Ishikawa (cell line): ENCODE data around the gene IDH3B.

Experiments used
- CEBPB ChIP-seq: IDR thresholded peaks from 2 replicates; pipeline ENCODE4 v1.6.1; 2012
- EP300 ChIP-seq: IDR thresholded peaks from 2 replicates; pipeline ENCODE4 v1.6.1; 2012; ENCODE audit warnings: borderline replicate concordance
- RAD21 ChIP-seq: IDR thresholded peaks from 2 replicates; pipeline ENCODE4 v1.6.1; 2012; ENCODE audit warnings: low read depth
- REST ChIP-seq: IDR thresholded peaks from 2 replicates; pipeline ENCODE4 v1.6.1; 2012; ENCODE audit warnings: low read depth, mild to moderate bottlenecking
- TAF1 ChIP-seq: IDR thresholded peaks from 2 replicates; pipeline ENCODE4 v1.6.1; 2012; ENCODE audit warnings: low read depth, mild to moderate bottlenecking
- USF1 ChIP-seq: IDR thresholded peaks from 2 replicates; pipeline ENCODE4 v1.6.1; 2012

GRCh38 chr20:2700913-2701620 is 37.1 kb upstream of the IDH3B start:
- TF ChIP-seq EP300 (no peak), CEBPB (no peak), REST (no peak), RAD21 (no peak), TAF1 (no peak), USF1 (no peak)
